ENCODE data around the gene UGT2A3. TPM values are rescaled to one million over a fixed set of nuclear protein-coding genes. Genes with fewer than 3 reads are reported as not detected.

The UGT2A3 gene
- total RNA-seq, 1 experiment from 2014 or later = not detected

- no peaks in the 10 kb centered on the region for H3K9me2 ChIP-seq (replicated peaks; ENCODE audit: insufficient read depth, low read length)
- H3K27ac ChIP-seq (ENCODE audit: low read length) = no peak overlapping the region
- H4K20me1 ChIP-seq (ENCODE audit: insufficient read depth, low read depth, low read length) = no peaks in the 10 kb centered on the region
- no peaks in the 10 kb centered on the region for H3K79me2 ChIP-seq (ENCODE audit: low read length)
- no peak overlapping the region for H3K4me3 ChIP-seq (ENCODE audit: low read length)
- H3K9me3 ChIP-seq (ENCODE audit: low read length) = peaks cover 3% of the 10 kb centered on the region; the same call in 1 of the 2 replicates
- H3K9ac ChIP-seq (ENCODE audit: low read length) = no peak overlapping the region
- H3K4me2 ChIP-seq (ENCODE audit: low read depth, low read length, poor library complexity, severe bottlenecking) = no peak overlapping the region
- no peaks in the 10 kb centered on the region for H3K4me1 ChIP-seq (ENCODE audit: low read length)
- H2AFZ ChIP-seq (ENCODE audit: low read length) = no peak overlapping the region
- DNase-seq = no peak
- no peaks in the 10 kb centered on the region for H3K36me3 ChIP-seq (ENCODE audit: insufficient read depth, low read length)
- H3K27me3 ChIP-seq (ENCODE audit: low read length) = no peaks in the 10 kb centered on the region
Measured at GRCh38 chr4:68892861-68893260, 58.7 kb downstream of the UGT2A3 start.

GRCh38 chr4:68891678-68892077 is 59.9 kb downstream of the UGT2A3 start:
- Histone ChIP-seq H3K9me2 (replicated peaks; ENCODE audit: insufficient read depth, low read length) (no peaks in the 10 kb centered on the region), H3K4me1 (ENCODE audit: low read length) (no peaks in the 10 kb centered on the region), H3K27me3 (ENCODE audit: low read length) (no peaks in the 10 kb centered on the region), H3K27ac (ENCODE audit: low read length) (no peak overlapping the region), H3K4me2 (ENCODE audit: low read depth, low read length, poor library complexity, severe bottlenecking) (no peak overlapping the region), H3K79me2 (ENCODE audit: low read length) (no peaks in the 10 kb centered on the region), H4K20me1 (ENCODE audit: insufficient read depth, low read depth, low read length) (no peaks in the 10 kb centered on the region), H2AFZ (ENCODE audit: low read length) (no peak overlapping the region), H3K4me3 (ENCODE audit: low read length) (no peak overlapping the region), H3K9ac (ENCODE audit: low read length) (no peak overlapping the region), H3K36me3 (ENCODE audit: insufficient read depth, low read length) (no peaks in the 10 kb centered on the region), H3K9me3 (ENCODE audit: low read length) (peaks cover 3% of the 10 kb centered on the region; the same call in 1 of the 2 replicates)
- no peak for DNase-seq

- Histone ChIP-seq H3K9me3 (ENCODE audit: low read length) (no peaks in the 10 kb centered on the region), H4K20me1 (ENCODE audit: insufficient read depth, low read depth, low read length) (no peaks in the 10 kb centered on the region), H3K36me3 (ENCODE audit: insufficient read depth, low read length) (no peaks in the 10 kb centered on the region), H3K79me2 (ENCODE audit: low read length) (no peaks in the 10 kb centered on the region), H3K27ac (ENCODE audit: low read length) (no peak overlapping the region), H3K27me3 (ENCODE audit: low read length) (no peaks in the 10 kb centered on the region), H3K9me2 (replicated peaks; ENCODE audit: insufficient read depth, low read length) (no peaks in the 10 kb centered on the region), H3K4me1 (ENCODE audit: low read length) (no peaks in the 10 kb centered on the region), H3K4me3 (ENCODE audit: low read length) (no peak overlapping the region), H3K9ac (ENCODE audit: low read length) (no peak overlapping the region), H3K4me2 (ENCODE audit: low read depth, low read length, poor library complexity, severe bottlenecking) (no peak overlapping the region), H2AFZ (ENCODE audit: low read length) (no peak overlapping the region)
- DNase-seq = no peak
Measured at GRCh38 chr4:68885545-68885944, 66.1 kb downstream of the UGT2A3 start.

GRCh38 chr4:68883870-68884269 is 67.7 kb downstream of the UGT2A3 start:
- H3K27ac ChIP-seq (ENCODE audit: low read length) = no peak overlapping the region
- no peaks in the 10 kb centered on the region for H4K20me1 ChIP-seq (ENCODE audit: insufficient read depth, low read depth, low read length)
- H3K4me3 ChIP-seq (ENCODE audit: low read length) = no peak overlapping the region
- H3K36me3 ChIP-seq (ENCODE audit: insufficient read depth, low read length) = no peaks in the 10 kb centered on the region
- no peak overlapping the region for H3K9ac ChIP-seq (ENCODE audit: low read length)
- no peaks in the 10 kb centered on the region for H3K27me3 ChIP-seq (ENCODE audit: low read length)
- no peak overlapping the region for H2AFZ ChIP-seq (ENCODE audit: low read length)
- no peaks in the 10 kb centered on the region for H3K9me2 ChIP-seq (replicated peaks; ENCODE audit: insufficient read depth, low read length)
- H3K79me2 ChIP-seq (ENCODE audit: low read length) = no peaks in the 10 kb centered on the region
- no peak overlapping the region for H3K4me2 ChIP-seq (ENCODE audit: low read depth, low read length, poor library complexity, severe bottlenecking)
- no peak for DNase-seq
- no peaks in the 10 kb centered on the region for H3K9me3 ChIP-seq (ENCODE audit: low read length)
- no peaks in the 10 kb centered on the region for H3K4me1 ChIP-seq (ENCODE audit: low read length)

Small RNA genes lying within 50 kb of the gene (small RNA-seq; reads per million reads assigned to genes)
- gene AC021146.3 (not detected), gene AC021146.6 (not detected)

Other genes starting within 250 kb of the UGT2A3 start
- not detected in 2 replicates for gene UGT2B10, start 135.8 kb downstream of the UGT2A3 start, total RNA-seq (2014; rRNA removed; shearing (Covaris generic); ENCODE audit: low replicate concordance)
- not detected in 2 replicates for gene UGT2B7, start 144.7 kb upstream of the UGT2A3 start, total RNA-seq (2014; rRNA removed; shearing (Covaris generic); ENCODE audit: low replicate concordance)